ENCODE data around the gene ZMYND8. TPM values are rescaled to one million over a fixed set of nuclear protein-coding genes. Genes with fewer than 3 reads are reported as not detected.
"Not testable (repeated sequence)": the region's sequence is repeated elsewhere in the genome, so short reads cannot be mapped to it uniquely, and the experiment has no call there.

ZMYND8 gene
- total RNA-seq, 4 donors from 2014 or later = 51.3 to 106 (median 94.0) TPM

DNA sequence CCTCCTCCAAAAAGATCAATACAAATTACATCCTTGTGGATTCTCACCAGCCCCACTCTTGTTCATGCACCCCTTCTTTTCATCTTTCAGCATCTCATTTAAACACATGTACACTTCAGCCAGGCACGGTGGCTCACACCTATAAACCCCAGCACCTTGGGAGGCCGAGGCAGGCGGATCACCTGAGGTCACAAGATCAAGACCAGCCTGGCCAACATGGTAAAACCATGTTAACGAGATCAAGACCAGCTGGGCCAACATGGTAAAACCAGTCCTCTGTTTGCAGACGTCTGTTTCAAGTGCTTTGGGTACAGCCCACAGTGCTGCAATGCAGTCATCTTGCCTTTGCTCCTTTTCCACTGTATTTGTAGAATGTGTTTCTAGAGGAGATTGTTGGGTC lies 45.3 kb downstream of the ZMYND8 start:
- no peak overlapping the region for H3K27ac ChIP-seq

DNA sequence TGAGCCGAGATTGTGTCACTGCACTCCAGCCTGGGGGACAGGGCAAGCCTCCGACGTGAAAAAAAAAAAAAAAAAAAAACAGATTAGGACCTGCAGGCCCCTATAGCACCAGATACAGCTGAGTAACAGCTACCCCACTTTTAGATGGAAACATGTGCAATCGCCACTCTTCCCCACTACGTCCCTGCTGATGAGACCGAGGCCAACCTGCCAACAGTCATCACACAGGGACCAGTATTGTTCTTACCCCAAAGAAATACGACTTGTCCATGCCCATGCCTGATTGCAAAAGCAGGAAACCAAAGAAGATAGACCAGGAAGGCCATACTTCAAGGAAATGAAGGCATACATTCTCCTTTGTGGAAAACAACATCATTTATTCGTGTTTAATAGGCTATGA lies 45.8 kb downstream of the ZMYND8 start:
- no peak overlapping the region for H3K4me3 ChIP-seq
- no peak for DNase-seq
- no peaks in the 10 kb centered on the region for H3K9me3 ChIP-seq
- TF ChIP-seq, protein P1, sequence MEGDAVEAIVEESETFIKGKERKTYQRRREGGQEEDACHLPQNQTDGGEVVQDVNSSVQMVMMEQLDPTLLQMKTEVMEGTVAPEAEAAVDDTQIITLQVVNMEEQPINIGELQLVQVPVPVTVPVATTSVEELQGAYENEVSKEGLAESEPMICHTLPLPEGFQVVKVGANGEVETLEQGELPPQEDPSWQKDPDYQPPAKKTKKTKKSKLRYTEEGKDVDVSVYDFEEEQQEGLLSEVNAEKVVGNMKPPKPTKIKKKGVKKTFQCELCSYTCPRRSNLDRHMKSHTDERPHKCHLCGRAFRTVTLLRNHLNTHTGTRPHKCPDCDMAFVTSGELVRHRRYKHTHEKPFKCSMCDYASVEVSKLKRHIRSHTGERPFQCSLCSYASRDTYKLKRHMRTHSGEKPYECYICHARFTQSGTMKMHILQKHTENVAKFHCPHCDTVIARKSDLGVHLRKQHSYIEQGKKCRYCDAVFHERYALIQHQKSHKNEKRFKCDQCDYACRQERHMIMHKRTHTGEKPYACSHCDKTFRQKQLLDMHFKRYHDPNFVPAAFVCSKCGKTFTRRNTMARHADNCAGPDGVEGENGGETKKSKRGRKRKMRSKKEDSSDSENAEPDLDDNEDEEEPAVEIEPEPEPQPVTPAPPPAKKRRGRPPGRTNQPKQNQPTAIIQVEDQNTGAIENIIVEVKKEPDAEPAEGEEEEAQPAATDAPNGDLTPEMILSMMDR (IDR thresholded peaks at IDR 0.05) = no peak
- TF ChIP-seq POLR2A (IDR thresholded peaks at IDR 0.05) = no peak
- H3K4me1 ChIP-seq = peaks cover 0 to 10% (median 2%) of the 10 kb centered on the region in 4 donors
- no peak overlapping the region for H3K27ac ChIP-seq
- peaks cover 0 to 58% (median 5%) of the 10 kb centered on the region in 3 donors for H3K36me3 ChIP-seq
- no peaks in the 10 kb centered on the region for H3K27me3 ChIP-seq

More for the DNA sequence above, 45.3 kb downstream of the ZMYND8 start:
- Histone ChIP-seq H3K4me3 (no peak overlapping the region), H3K4me1 (peaks cover 0 to 13% (median 4%) of the 10 kb centered on the region in 4 donors), H3K9me3 (no peaks in the 10 kb centered on the region), H3K36me3 (peaks cover 0 to 53% (median 5%) of the 10 kb centered on the region in 3 donors), H3K27me3 (no peaks in the 10 kb centered on the region)
- DNase-seq = no peak
- no peak for TF ChIP-seq POLR2A (IDR thresholded peaks at IDR 0.05)
- TF ChIP-seq, protein P1 (IDR thresholded peaks at IDR 0.05) = no peak

DNA sequence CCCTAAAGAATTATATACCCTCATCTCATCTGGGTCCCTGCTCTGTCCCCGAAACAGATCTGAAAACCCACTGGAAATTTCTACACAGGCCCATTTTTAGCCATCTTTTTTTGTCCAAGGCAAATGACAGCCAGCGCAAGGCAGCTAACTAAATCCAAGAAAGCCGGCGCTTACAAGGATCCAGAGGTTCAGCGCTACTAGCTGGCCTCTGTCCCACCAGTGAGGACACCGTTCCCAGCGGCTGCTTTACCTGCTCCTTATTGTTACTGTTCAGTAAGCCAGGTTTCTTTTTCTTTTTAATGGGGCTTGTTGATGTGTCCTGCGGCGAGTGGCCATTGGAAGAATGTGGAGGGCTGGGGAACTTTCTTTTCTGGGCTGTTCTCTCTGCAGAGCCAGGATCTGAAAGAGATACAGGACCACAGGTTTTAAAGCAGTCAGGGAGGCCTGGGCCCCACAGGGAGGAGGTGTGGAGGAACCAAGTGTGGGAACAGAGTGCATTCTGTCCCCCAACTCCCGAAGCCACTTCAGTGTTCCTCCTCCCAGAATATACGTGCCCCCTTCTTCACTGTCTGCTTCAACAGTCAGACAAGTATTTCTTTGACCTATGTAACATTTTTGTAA lies 46.6 kb downstream of the ZMYND8 start:
- peaks cover 0 to 63% (median 5%) of the 10 kb centered on the region in 3 donors for H3K36me3 ChIP-seq
- no peaks in the 10 kb centered on the region for H3K9me3 ChIP-seq
- H3K4me1 ChIP-seq = peaks cover 0 to 6% (median 0%) of the 10 kb centered on the region in 4 donors
- no peak for DNase-seq
- no peaks in the 10 kb centered on the region for H3K27me3 ChIP-seq
- TF ChIP-seq POLR2A (IDR thresholded peaks at IDR 0.05) = no peak
- TF ChIP-seq, protein P1 (IDR thresholded peaks at IDR 0.05) = no peak
- no peak overlapping the region for H3K4me3 ChIP-seq
- H3K27ac ChIP-seq = peak overlapping the region in 2 of 4 donors; percentile 17 to 32

DNA sequence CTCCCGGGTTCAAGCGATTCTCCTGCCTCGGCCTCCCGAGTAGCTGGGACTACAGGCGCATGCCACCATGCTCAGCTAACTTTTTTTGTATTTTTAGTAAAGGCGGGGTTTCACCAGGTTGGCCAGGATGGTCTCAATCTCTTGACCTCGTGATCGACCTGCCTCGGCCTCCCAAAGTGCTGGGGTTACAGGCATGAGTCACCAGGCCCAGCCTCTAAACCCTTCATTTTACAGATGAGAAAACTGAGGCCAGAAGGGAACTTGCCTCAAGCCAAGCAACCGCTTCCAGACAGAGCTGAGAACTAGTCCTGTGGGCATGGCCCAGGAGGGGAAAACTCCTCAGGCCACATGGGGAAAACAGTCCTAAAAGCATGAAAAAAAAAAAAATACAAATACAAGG lies 47.1 kb downstream of the ZMYND8 start:
- H3K36me3 ChIP-seq = peaks cover 0 to 63% (median 5%) of the 10 kb centered on the region in 3 donors
- H3K27ac ChIP-seq = peak overlapping the region in 1 of 4 donors; percentile 32
- DNase-seq = no peak
- H3K9me3 ChIP-seq = no peaks in the 10 kb centered on the region
- no peak overlapping the region for H3K4me3 ChIP-seq
- peaks cover 0 to 10% (median 0%) of the 10 kb centered on the region in 4 donors for H3K4me1 ChIP-seq
- H3K27me3 ChIP-seq = no peaks in the 10 kb centered on the region
- TF ChIP-seq, protein P1 (IDR thresholded peaks at IDR 0.05) = no peak
- no peak for TF ChIP-seq POLR2A (IDR thresholded peaks at IDR 0.05)

DNA sequence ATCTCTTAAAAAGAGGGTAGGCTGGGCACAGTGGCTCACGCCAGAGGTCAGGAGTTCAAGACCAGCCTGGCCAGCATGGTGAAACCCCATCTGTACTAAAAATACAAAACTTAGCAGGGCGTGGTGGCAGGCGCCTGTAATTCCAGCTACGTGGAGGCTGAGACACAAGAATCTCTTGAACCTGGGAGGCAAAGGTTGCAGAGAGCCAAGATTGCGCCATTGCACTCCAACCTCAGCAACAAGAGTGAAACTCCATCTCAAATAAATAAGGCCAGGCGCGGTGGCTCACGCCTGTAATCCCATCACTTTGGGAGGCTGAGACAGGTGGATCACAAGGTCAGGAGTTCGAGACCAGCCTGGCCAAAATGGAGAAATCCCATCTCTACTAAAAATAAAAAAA lies 48.9 kb downstream of the ZMYND8 start:
- not testable (repeated sequence) for H3K4me3 ChIP-seq, H3K9me3 ChIP-seq, H3K27ac ChIP-seq, H3K27me3 ChIP-seq
- H3K36me3 ChIP-seq = peaks cover 0 to 72% (median 5%) of the 10 kb centered on the region in 3 donors
- peak in 1 of 3 donors; percentile 58 for DNase-seq
- H3K4me1 ChIP-seq = peaks cover 0 to 25% (median 5%) of the 10 kb centered on the region in 4 donors

DNA sequence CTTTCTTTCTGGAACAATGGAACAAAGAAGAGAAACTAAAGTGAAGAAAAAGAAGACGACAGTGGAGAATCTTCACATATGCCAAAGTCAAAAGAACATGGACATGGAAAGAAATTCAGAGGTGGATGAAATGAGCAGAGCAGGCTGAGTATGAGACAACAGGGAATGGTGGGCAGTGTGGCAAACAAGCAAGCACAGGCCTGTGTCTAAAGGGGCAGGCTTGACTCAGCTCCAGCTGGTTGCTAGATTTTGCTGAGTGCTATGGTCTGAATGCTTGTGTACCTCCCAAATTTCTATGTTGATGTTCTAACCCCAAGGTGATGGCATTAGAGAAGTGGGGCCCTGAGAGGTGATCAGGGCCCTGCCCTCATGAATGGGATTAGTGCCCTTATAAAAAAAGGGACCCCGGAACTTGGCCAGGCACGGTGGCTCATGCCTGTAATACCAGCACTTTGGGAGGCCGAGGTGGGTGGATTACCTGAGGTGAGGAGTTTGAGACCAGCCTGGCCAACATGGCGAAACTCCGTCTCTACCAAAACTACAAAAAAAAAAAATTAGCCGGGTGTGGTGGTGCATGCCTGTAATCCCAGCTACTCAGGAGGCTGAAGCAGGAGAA lies 49.6 kb downstream of the ZMYND8 start:
- Histone ChIP-seq H3K27ac (no peak overlapping the region), H3K4me3 (no peak overlapping the region), H3K36me3 (peaks cover 0 to 75% (median 5%) of the 10 kb centered on the region in 3 donors), H3K4me1 (peaks cover 0 to 25% (median 5%) of the 10 kb centered on the region in 4 donors), H3K27me3 (no peaks in the 10 kb centered on the region), H3K9me3 (no peaks in the 10 kb centered on the region)
- TF ChIP-seq POLR2A (IDR thresholded peaks at IDR 0.05) = no peak
- TF ChIP-seq, protein P1 (IDR thresholded peaks at IDR 0.05) = no peak
- no peak for DNase-seq

Data from Peyer's patch (tissue), 4 donors.